ENCODE measurements around the gene PLA2G4A. TPM values are rescaled to one million over a fixed set of nuclear protein-coding genes. Genes with fewer than 3 reads are reported as not detected.

PLA2G4A gene
- polyA plus RNA-seq, 1 experiment: 0.48 TPM

- H3K4me3 ChIP-seq (ENCODE audit: low read depth, low read length): no peak overlapping the region
- CTCF ChIA-PET: interaction anchor here (0.6 to 1.4 kb wide), 5 partner anchors 8 to 581 kb away, joined by 3 to 4 read pairs (median 3); no protein-coding TSS in a partner anchor
- POLR2A ChIA-PET: no interaction called here
- DNase-seq (ENCODE audit: low read depth): no peak
- TF ChIP-seq, protein P1, sequence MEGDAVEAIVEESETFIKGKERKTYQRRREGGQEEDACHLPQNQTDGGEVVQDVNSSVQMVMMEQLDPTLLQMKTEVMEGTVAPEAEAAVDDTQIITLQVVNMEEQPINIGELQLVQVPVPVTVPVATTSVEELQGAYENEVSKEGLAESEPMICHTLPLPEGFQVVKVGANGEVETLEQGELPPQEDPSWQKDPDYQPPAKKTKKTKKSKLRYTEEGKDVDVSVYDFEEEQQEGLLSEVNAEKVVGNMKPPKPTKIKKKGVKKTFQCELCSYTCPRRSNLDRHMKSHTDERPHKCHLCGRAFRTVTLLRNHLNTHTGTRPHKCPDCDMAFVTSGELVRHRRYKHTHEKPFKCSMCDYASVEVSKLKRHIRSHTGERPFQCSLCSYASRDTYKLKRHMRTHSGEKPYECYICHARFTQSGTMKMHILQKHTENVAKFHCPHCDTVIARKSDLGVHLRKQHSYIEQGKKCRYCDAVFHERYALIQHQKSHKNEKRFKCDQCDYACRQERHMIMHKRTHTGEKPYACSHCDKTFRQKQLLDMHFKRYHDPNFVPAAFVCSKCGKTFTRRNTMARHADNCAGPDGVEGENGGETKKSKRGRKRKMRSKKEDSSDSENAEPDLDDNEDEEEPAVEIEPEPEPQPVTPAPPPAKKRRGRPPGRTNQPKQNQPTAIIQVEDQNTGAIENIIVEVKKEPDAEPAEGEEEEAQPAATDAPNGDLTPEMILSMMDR (IDR thresholded peaks at IDR 0.05; ENCODE audit: insufficient read depth, low read depth, low read length): no peak
- no peaks in the 10 kb centered on the region for H3K27me3 ChIP-seq (ENCODE audit: control insufficient read depth, insufficient read depth, low read length)
- no peaks in the 10 kb centered on the region for H3K36me3 ChIP-seq (ENCODE audit: control insufficient read depth, insufficient read depth, low read length)
Observed at GRCh38 chr1:186984959-186985358, 156.2 kb downstream of the PLA2G4A start.

DNA sequence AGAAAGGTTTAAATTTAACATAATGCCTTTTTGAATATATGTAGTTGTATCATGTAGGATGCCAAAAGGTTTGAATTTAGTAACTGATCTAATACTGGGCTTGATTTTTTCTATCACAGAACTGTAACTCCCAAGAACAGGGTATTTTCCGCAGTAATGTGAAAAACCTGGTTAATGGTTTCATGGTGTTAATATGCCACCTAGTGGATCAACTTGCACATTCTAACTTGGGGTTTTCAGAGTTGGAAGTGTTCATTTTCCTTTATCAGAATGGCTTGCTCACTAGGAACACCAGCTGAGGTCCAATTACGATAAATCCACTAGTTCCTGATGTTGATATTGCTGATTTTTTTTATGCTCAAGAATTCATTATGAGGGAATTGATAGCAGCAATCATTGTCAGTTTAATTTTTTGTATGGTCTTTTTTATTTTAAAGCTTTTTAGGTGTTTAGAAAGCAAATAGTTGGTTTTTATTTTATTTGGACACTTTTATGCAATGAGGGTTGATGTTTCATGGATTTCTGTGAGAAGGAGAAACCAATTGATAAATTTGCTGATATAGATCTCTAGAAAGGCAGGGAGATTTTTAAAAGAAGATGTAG, 157.2 kb downstream of the PLA2G4A start:
- ChIA-PET POLR2A (no interaction called here), CTCF (interaction anchor here (0.7 to 2.0 kb wide), 25 partner anchors 9 to 611 kb away, joined by 3 to 21 read pairs (median 4); partner anchors contain the start of genes PTGS2 and TPR)
- Histone ChIP-seq H3K4me3 (ENCODE audit: low read depth, low read length) (no peak overlapping the region), H3K36me3 (ENCODE audit: control insufficient read depth, insufficient read depth, low read length) (no peaks in the 10 kb centered on the region), H3K27me3 (ENCODE audit: control insufficient read depth, insufficient read depth, low read length) (no peaks in the 10 kb centered on the region)
- DNase-seq (ENCODE audit: low read depth): no peak
- TF ChIP-seq, protein P1 (IDR thresholded peaks at IDR 0.05; ENCODE audit: insufficient read depth, low read depth, low read length): peak; percentile 60

- no peaks in the 10 kb centered on the region for H3K36me3 ChIP-seq (ENCODE audit: control insufficient read depth, insufficient read depth, low read length)
- ChIA-PET POLR2A (no interaction called here), CTCF (interaction anchor here (1.1 to 2.0 kb wide), 14 partner anchors 10 to 612 kb away, joined by 3 to 21 read pairs (median 6); partner anchors contain the start of genes PTGS2 and TPR)
- TF ChIP-seq, protein P1 (IDR thresholded peaks at IDR 0.05; ENCODE audit: insufficient read depth, low read depth, low read length): no peak
- H3K27me3 ChIP-seq (ENCODE audit: control insufficient read depth, insufficient read depth, low read length): no peaks in the 10 kb centered on the region
- DNase-seq (ENCODE audit: low read depth): no peak
- H3K4me3 ChIP-seq (ENCODE audit: low read depth, low read length): no peak overlapping the region
Observed at GRCh38 chr1:186987065-186987464, 158.3 kb downstream of the PLA2G4A start.

- H3K4me3 ChIP-seq (ENCODE audit: low read depth, low read length): no peak overlapping the region
- H3K27me3 ChIP-seq (ENCODE audit: control insufficient read depth, insufficient read depth, low read length): no peaks in the 10 kb centered on the region
- DNase-seq (ENCODE audit: low read depth): no peak
- H3K36me3 ChIP-seq (ENCODE audit: control insufficient read depth, insufficient read depth, low read length): no peaks in the 10 kb centered on the region
- TF ChIP-seq, protein P1 (IDR thresholded peaks at IDR 0.05; ENCODE audit: insufficient read depth, low read depth, low read length): peak; percentile 17; the same call in 1 of the 2 replicates
- CTCF ChIA-PET: interaction anchor here (0.8 to 1.2 kb wide), 3 partner anchors 10 to 369 kb away, joined by 3 to 6 read pairs (median 3); no protein-coding TSS in a partner anchor
- POLR2A ChIA-PET: no interaction called here
Observed at GRCh38 chr1:186987769-186988168, 159.0 kb downstream of the PLA2G4A start.

- ChIA-PET POLR2A (no interaction called here), CTCF (interaction anchor here (1.3 to 1.6 kb wide), 2 partner anchors 8 to 77 kb away, joined by 3 to 4 read pairs; no protein-coding TSS in a partner anchor)
- H3K36me3 ChIP-seq (ENCODE audit: control insufficient read depth, insufficient read depth, low read length): no peaks in the 10 kb centered on the region
- H3K4me3 ChIP-seq (ENCODE audit: low read depth, low read length): no peak overlapping the region
- no peak for DNase-seq (ENCODE audit: low read depth)
- H3K27me3 ChIP-seq (ENCODE audit: control insufficient read depth, insufficient read depth, low read length): no peaks in the 10 kb centered on the region; the same call in 1 of the 2 replicates
- TF ChIP-seq, protein P1 (IDR thresholded peaks at IDR 0.05; ENCODE audit: insufficient read depth, low read depth, low read length): no peak
Observed at GRCh38 chr1:186993996-186994395, 165.2 kb downstream of the PLA2G4A start.
